ENCODE data around the gene NHLH2. TPM values are rescaled to one million over a fixed set of nuclear protein-coding genes. Genes with fewer than 3 reads are reported as not detected.

Gene NHLH2
- not detected in 2 replicates for total RNA-seq

DNA sequence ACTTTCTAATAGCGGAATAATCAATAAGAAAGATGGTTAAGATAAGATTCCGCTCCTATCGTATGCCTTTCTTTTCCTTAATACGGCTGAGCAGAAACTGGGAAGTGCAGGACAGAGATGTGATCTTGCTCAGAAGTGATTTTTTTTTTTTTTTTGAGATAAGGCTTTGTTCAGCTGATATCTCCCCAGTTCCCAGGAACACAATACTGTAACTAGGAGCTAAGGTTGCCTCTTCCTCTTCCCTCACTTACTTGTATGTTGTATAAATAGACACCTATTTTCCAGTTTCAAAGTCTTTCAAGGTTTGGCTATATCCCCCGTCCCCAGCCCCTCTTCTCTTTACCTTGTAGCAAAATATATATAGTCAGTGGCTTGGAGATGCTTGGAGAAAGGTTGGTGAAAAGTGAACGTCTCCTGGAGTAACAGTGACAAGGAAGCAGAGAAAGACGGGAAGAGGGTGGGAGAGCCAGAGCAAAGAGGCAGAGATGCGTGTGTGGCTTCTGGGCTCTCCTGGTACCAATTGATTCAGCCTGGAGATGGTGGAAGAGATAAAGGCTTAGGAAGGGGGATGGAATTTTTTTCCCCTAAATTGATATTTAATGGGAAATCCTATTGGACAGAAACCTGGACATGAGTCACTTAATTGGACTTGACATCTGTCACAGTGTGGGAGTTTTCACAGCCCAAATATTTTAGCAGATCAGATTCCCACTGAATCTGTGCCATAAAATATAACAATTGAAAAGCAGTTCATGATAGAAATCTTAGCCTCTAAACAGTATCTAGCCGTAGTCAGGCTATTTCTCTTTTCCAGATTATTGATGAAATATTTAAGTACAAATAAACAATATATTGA, at the start of gene NHLH2:
Gene NHLH2, minus strand, starts transcription at position 522 of the 856 bp plus-strand sequence. CDS start 2,754 bp downstream, outside the sequence.

Other genes with a start within 250 kb of the NHLH2 start
- 7.1 TPM in 2 replicates for gene VANGL1, start 199.2 kb downstream of the NHLH2 start, total RNA-seq
- gene CASQ2, start 72.4 kb downstream of the NHLH2 start, total RNA-seq: not detected in 2 replicates
- gene SLC22A15, start 135.4 kb upstream of the NHLH2 start, total RNA-seq: 0.50 and 1.7 TPM in 2 replicates